ENCODE measurements around the gene JOSD1.

The JOSD1 gene

DNA sequence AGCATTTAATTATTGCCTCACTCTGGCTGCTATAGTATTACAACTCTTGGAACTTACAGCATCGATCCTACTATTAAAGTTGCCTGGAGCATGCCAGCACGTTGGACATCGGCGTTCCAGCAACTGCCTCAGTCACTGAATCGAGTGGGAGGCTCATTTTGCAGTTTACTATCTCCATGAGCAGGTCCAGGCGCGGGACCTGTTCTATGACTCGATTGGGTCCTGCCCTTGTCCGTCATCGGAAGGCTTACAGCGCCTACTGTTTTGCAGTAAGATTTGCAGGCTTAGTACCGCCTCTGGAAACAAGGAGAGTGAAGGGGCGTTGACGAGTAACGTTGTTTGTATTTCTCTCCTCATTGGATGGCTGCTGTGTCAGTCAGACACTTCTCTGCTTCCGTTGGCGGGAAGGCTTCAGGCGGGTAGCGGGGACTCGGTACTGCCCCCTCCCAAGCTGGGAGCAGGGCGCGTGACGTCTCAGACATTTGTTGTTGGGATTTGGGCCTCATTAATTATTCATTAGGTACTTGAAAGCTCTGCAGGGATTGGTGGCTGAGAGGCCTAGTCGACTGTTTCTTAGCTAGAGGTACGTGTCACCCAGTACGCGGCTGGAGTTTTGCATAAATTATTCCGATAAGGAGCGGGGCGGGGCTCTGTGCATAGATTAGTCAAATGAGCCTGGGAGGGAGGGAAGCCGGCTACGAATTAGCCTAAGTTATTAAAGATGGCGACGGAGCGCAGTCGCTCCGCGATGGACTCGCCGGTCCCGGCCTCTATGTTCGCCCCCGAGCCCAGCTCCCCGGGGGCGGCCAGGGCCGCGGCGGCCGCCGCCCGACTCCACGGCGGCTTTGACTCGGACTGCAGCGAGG, 4.7 kb upstream of the JOSD1 start, which contains the start of gene GTPBP1:
Gene GTPBP1 (plus strand): TSS at position 710 of the 866 bp plus-strand sequence. CDS start 12 bp downstream, at position 722.
- Histone ChIP-seq H3K27ac (ENCODE audit: low read depth, low read length) (peak within 1 kb of the TSS; percentile 62), H2BK15ac (replicated peaks; ENCODE audit: low read depth) (no peak within 1 kb of the TSS), H3K4ac (ENCODE audit: low read depth, low read length) (peak within 1 kb of the TSS; percentile 44), H3K56ac (ENCODE audit: low read length) (peak within 1 kb of the TSS; percentile 93), H3K27me3 (ENCODE audit: insufficient read depth, low read length, poor library complexity) (no peaks in the 10 kb centered on the region), H2AK5ac (ENCODE audit: low read length) (no peak within 1 kb of the TSS), H3K4me1 (ENCODE audit: control insufficient read depth, low read depth, low read length) (peaks cover 16% of the 10 kb centered on the region), H4K8ac (ENCODE audit: low read depth, low read length) (peak within 1 kb of the TSS; percentile 43), H3K79me1 (ENCODE audit: low read length) (peaks cover 13% of the 10 kb centered on the region), H4K5ac (ENCODE audit: low read length) (no peak within 1 kb of the TSS), H2BK5ac (ENCODE audit: low read length) (no peak within 1 kb of the TSS), H3K4me2 (ENCODE audit: low read length) (peak within 1 kb of the TSS; percentile 54), H3K18ac (ENCODE audit: low read length) (peak within 1 kb of the TSS; percentile 86), H3K4me3 (ENCODE audit: low read length) (peak within 1 kb of the TSS; percentile 21), H3K36me3 (ENCODE audit: control insufficient read depth, insufficient read depth, low read length) (no peaks in the 10 kb centered on the region), H3K9ac (ENCODE audit: low read length) (peak within 1 kb of the TSS; percentile 82), H3K23ac (ENCODE audit: low read length) (no peak within 1 kb of the TSS), H3K79me2 (ENCODE audit: control insufficient read depth, insufficient read depth, low read length) (peaks cover 42% of the 10 kb centered on the region), H2BK120ac (ENCODE audit: low read depth, low read length) (no peak within 1 kb of the TSS)
- DNase-seq, result peak; percentile 100
- no CpG with 5 or more reads among the region's 55 CpGs for WGBS (ENCODE audit: extremely low coverage, insufficient coverage, low lambda C conversion rate)

DNA sequence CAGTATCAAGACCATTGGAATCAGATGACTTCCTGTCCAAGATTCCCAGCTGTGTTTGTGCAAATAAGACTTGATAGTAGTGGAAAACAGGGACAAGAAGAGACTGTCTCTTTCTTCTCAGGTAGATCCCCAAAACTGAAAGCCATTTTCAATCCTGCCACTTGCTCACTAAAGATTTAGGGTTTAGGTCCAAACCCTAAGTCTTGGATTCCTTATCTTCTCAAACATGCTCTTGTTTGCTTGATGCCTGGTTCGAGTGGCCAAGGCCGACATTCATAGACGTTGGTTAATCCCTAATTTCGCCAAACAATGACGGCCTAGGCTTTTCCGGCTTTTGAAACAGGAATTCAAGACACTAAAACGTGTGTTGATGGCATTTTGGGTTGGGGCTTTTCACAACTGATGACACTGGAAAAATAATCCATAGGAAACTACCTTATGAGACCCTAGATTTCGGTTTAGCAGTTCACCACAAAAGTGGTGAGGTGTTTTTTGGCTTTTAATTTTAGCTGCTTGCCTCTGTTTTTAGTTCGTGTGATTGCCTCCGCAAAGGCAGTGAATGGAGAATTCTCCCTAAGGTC, 4.0 kb upstream of the JOSD1 start:
- Histone ChIP-seq H2BK120ac (ENCODE audit: low read depth, low read length) (no peak overlapping the region), H3K79me1 (ENCODE audit: low read length) (peaks cover 13% of the 10 kb centered on the region), H4K5ac (ENCODE audit: low read length) (no peak overlapping the region), H3K79me2 (ENCODE audit: control insufficient read depth, insufficient read depth, low read length) (peaks cover 39% of the 10 kb centered on the region), H4K8ac (ENCODE audit: low read depth, low read length) (no peak overlapping the region), H3K56ac (ENCODE audit: low read length) (peak overlapping the region; percentile 85), H3K27ac (ENCODE audit: low read depth, low read length) (peak overlapping the region; percentile 2), H3K4me2 (ENCODE audit: low read length) (peak overlapping the region; percentile 54), H3K36me3 (ENCODE audit: control insufficient read depth, insufficient read depth, low read length) (no peaks in the 10 kb centered on the region), H2BK5ac (ENCODE audit: low read length) (no peak overlapping the region), H3K9ac (ENCODE audit: low read length) (peak overlapping the region; percentile 72), H3K23ac (ENCODE audit: low read length) (no peak overlapping the region), H3K4me1 (ENCODE audit: control insufficient read depth, low read depth, low read length) (peaks cover 14% of the 10 kb centered on the region), H3K18ac (ENCODE audit: low read length) (no peak overlapping the region), H2BK15ac (replicated peaks; ENCODE audit: low read depth) (no peak overlapping the region), H2AK5ac (ENCODE audit: low read length) (no peak overlapping the region), H3K27me3 (ENCODE audit: insufficient read depth, low read length, poor library complexity) (no peaks in the 10 kb centered on the region), H3K4ac (ENCODE audit: low read depth, low read length) (no peak overlapping the region), H3K4me3 (ENCODE audit: low read length) (no peak overlapping the region)
- DNase-seq, result peak; percentile 19
- WGBS (ENCODE audit: extremely low coverage, insufficient coverage, low lambda C conversion rate), result no CpG with 5 or more reads among the region's 10 CpGs

DNA sequence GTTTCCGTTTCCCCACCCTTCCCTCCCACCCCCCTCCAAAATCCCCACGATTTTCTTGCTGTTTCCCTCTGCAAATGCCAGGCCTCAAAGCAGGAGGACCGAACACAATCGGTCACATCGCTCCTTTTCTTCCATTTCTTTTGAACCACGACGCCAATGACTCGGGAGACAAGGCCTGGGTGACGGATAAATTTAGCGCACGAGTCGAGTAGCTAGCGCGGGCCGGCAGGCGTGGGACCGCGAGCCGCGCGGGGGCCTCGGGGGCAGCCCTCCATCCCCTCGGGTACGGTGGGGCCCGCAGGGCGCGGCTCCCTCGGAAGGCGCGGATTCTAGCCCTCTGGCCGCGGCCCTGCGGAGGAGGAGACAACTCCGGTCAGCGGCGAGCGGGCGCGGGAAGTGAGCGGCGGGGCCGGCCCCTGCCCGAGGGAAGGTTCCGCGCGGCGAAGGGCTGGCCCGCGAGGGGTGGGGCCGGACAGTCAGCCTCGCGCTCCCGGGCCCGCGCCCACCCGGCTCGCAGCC, 414 bp downstream of the JOSD1 start:
- H3K23ac ChIP-seq (ENCODE audit: low read length), result no peak overlapping the region
- DNase-seq, result peak; percentile 46
- H3K4me2 ChIP-seq (ENCODE audit: low read length), result peak overlapping the region; percentile 77

GRCh38 chr22:38699784-38700183, 959 bp downstream of the JOSD1 start:
- WGBS (ENCODE audit: extremely low coverage, insufficient coverage, low lambda C conversion rate), result no CpG with 5 or more reads among the region's 6 CpGs
- no peak overlapping the region for H3K27ac ChIP-seq (ENCODE audit: low read depth, low read length)

More for the DNA sequence above, 414 bp downstream of the JOSD1 start:
- no peak overlapping the region for H2AK5ac ChIP-seq (ENCODE audit: low read length)
- H3K79me2 ChIP-seq (ENCODE audit: control insufficient read depth, insufficient read depth, low read length), result peaks cover 18% of the 10 kb centered on the region
- peak overlapping the region; percentile 97 for H3K56ac ChIP-seq (ENCODE audit: low read length)
- peak overlapping the region; percentile 76 for H3K27ac ChIP-seq (ENCODE audit: low read depth, low read length)
- H4K8ac ChIP-seq (ENCODE audit: low read depth, low read length), result no peak overlapping the region
- H3K18ac ChIP-seq (ENCODE audit: low read length), result peak overlapping the region; percentile 93
- peaks cover 3% of the 10 kb centered on the region for H3K4me1 ChIP-seq (ENCODE audit: control insufficient read depth, low read depth, low read length)
- no peaks in the 10 kb centered on the region for H3K27me3 ChIP-seq (ENCODE audit: insufficient read depth, low read length, poor library complexity)
- no peaks in the 10 kb centered on the region for H3K36me3 ChIP-seq (ENCODE audit: control insufficient read depth, insufficient read depth, low read length)
- WGBS (ENCODE audit: extremely low coverage, insufficient coverage, low lambda C conversion rate), result no CpG with 5 or more reads among the region's 57 CpGs
- peak overlapping the region; percentile 59 for H3K4ac ChIP-seq (ENCODE audit: low read depth, low read length)
- H3K9ac ChIP-seq (ENCODE audit: low read length), result peak overlapping the region; percentile 96
- no peak overlapping the region for H2BK15ac ChIP-seq (replicated peaks; ENCODE audit: low read depth)
- H3K79me1 ChIP-seq (ENCODE audit: low read length), result peaks cover 9% of the 10 kb centered on the region
- H2BK120ac ChIP-seq (ENCODE audit: low read depth, low read length), result peak overlapping the region; percentile 52
- H4K5ac ChIP-seq (ENCODE audit: low read length), result no peak overlapping the region
- no peak overlapping the region for H2BK5ac ChIP-seq (ENCODE audit: low read length)
- H3K4me3 ChIP-seq (ENCODE audit: low read length), result peak overlapping the region; percentile 93

DNA sequence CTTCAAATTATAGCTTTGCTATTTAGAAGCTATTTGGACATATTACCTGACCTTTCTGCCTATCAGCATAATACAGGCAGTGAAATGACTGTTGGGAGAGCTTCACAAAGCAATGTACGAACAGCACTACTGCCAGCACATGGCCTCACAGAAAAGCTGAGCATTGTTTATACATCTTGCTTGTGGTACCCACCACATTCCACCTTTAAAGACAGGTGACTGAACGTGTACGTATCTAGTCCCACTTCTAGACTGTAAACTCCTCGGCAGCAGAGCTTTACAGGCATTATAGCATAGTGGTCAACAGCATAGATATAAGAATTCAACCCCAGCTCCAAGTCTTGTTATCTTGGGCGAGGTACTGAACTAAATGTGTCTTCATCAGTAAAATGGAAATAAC, 1.6 kb downstream of the JOSD1 start:
- no peak for DNase-seq
- Histone ChIP-seq H3K4me1 (ENCODE audit: control insufficient read depth, low read depth, low read length) (peaks cover 3% of the 10 kb centered on the region), H2BK120ac (ENCODE audit: low read depth, low read length) (no peak overlapping the region), H3K18ac (ENCODE audit: low read length) (no peak overlapping the region), H3K79me1 (ENCODE audit: low read length) (peaks cover 12% of the 10 kb centered on the region), H3K4me3 (ENCODE audit: low read length) (peak overlapping the region; percentile 93), H4K5ac (ENCODE audit: low read length) (no peak overlapping the region), H3K36me3 (ENCODE audit: control insufficient read depth, insufficient read depth, low read length) (no peaks in the 10 kb centered on the region), H3K56ac (ENCODE audit: low read length) (peak overlapping the region; percentile 87), H3K23ac (ENCODE audit: low read length) (no peak overlapping the region), H3K27me3 (ENCODE audit: insufficient read depth, low read length, poor library complexity) (no peaks in the 10 kb centered on the region), H3K4me2 (ENCODE audit: low read length) (peak overlapping the region; percentile 65), H4K8ac (ENCODE audit: low read depth, low read length) (no peak overlapping the region), H3K4ac (ENCODE audit: low read depth, low read length) (no peak overlapping the region), H3K27ac (ENCODE audit: low read depth, low read length) (no peak overlapping the region), H3K79me2 (ENCODE audit: control insufficient read depth, insufficient read depth, low read length) (peaks cover 18% of the 10 kb centered on the region), H3K9ac (ENCODE audit: low read length) (peak overlapping the region; percentile 96), H2BK15ac (replicated peaks; ENCODE audit: low read depth) (no peak overlapping the region), H2AK5ac (ENCODE audit: low read length) (no peak overlapping the region), H2BK5ac (ENCODE audit: low read length) (no peak overlapping the region)
- WGBS (ENCODE audit: extremely low coverage, insufficient coverage, low lambda C conversion rate), result no CpG with 5 or more reads among the region's 5 CpGs

More at GRCh38 chr22:38699784-38700183, 959 bp downstream of the JOSD1 start:
- peak overlapping the region; percentile 44 for H4K5ac ChIP-seq (ENCODE audit: low read length)
- H3K9ac ChIP-seq (ENCODE audit: low read length), result peak overlapping the region; percentile 96
- H3K18ac ChIP-seq (ENCODE audit: low read length), result peak overlapping the region; percentile 43
- H3K23ac ChIP-seq (ENCODE audit: low read length), result no peak overlapping the region
- H3K4ac ChIP-seq (ENCODE audit: low read depth, low read length), result no peak overlapping the region
- no peaks in the 10 kb centered on the region for H3K27me3 ChIP-seq (ENCODE audit: insufficient read depth, low read length, poor library complexity)
- H2BK120ac ChIP-seq (ENCODE audit: low read depth, low read length), result no peak overlapping the region
- no peak overlapping the region for H4K8ac ChIP-seq (ENCODE audit: low read depth, low read length)
- peaks cover 9% of the 10 kb centered on the region for H3K79me1 ChIP-seq (ENCODE audit: low read length)
- H3K4me1 ChIP-seq (ENCODE audit: control insufficient read depth, low read depth, low read length), result peaks cover 3% of the 10 kb centered on the region
- H2AK5ac ChIP-seq (ENCODE audit: low read length), result no peak overlapping the region
- peak overlapping the region; percentile 65 for H3K4me2 ChIP-seq (ENCODE audit: low read length)
- peak; percentile 22 for DNase-seq
- peak overlapping the region; percentile 93 for H3K4me3 ChIP-seq (ENCODE audit: low read length)
- H3K36me3 ChIP-seq (ENCODE audit: control insufficient read depth, insufficient read depth, low read length), result no peaks in the 10 kb centered on the region
- peaks cover 18% of the 10 kb centered on the region for H3K79me2 ChIP-seq (ENCODE audit: control insufficient read depth, insufficient read depth, low read length)
- H3K56ac ChIP-seq (ENCODE audit: low read length), result peak overlapping the region; percentile 87
- no peak overlapping the region for H2BK5ac ChIP-seq (ENCODE audit: low read length)
- H2BK15ac ChIP-seq (replicated peaks; ENCODE audit: low read depth), result no peak overlapping the region
